HepG2 (cell line): ENCODE results near the gene MGAT5. TPM values are rescaled to one million over a fixed set of nuclear protein-coding genes. Genes with fewer than 3 reads are reported as not detected.

Experiments
- ATAC-seq: fragments of 200-7000 bp; cut with Tn5 transposase; 3 replicates; pipeline ENCODE4 v1.9.1; 2020; ENCODE audit warnings: mild to moderate bottlenecking, moderate library complexity
- BruUV-seq: library from RNA; stranded (reverse); fragments of 400-500 nt; replicated peaks from 2 replicates; lab custom pipeline; 2021; lab: Mats Ljungman, UMichigan
- CTCF ChIA-PET: fragments of 300-600 bp; formaldehyde crosslinking; extraction: SDS; loops from one replicate; lab custom pipeline; 2021; ENCODE audit warnings: low total read pairs, inconsistent platforms, low intra/inter-chr PET ratio; lab: Yijun Ruan, JAX
- POLR2A ChIA-PET: fragments of 350-600 bp; sonication (Branson Sonifier 250); formaldehyde crosslinking; loops from one replicate; lab custom pipeline; 2020; ENCODE audit warnings: antibody characterized with exemption, inconsistent platforms; lab: Yijun Ruan, JAX
- DNase-seq: peaks from one replicate; pipeline ENCODE4 v3.0.0-alpha.2; 2015; ENCODE audit warnings: low spot score
- FAIRE-seq: peaks from 3 replicates; lab custom pipeline; 2011; peaks lifted over from hg19 to GRCh38; lab: Jason Lieb, UNC
- H2AFZ ChIP-seq: one replicate; pipeline ENCODE4 v1.6.1; 2011; ENCODE audit warnings: low read length, inconsistent platforms
- H3K27ac ChIP-seq: fragments of 300-600 bp; 3 replicates; pipeline ENCODE4 v1.8.0; 2011; ENCODE audit warnings: mixed run types, mild to moderate bottlenecking, mixed read lengths, low read length, inconsistent platforms; ENCODE audit not compliant: insufficient read depth; ENCODE audit errors: extremely low read length
- H3K27me3 ChIP-seq, 2 experiments: fragments of 200-600 bp in 1 of 2; 2 replicates in 1 of 2; 3 replicates in 1 of 2; pipeline versions ENCODE4 v1.6.0 to v1.8.0; 2011; ENCODE audit warnings: low read length in 2 of 2, mild to moderate bottlenecking in 2 of 2, moderate library complexity in 2 of 2, inconsistent platforms in 1 of 2; ENCODE audit not compliant: insufficient read depth in 2 of 2, control insufficient read depth in 1 of 2
- H3K36me3 ChIP-seq, 2 experiments: fragments of 200-600 bp in 1 of 2; replicated peaks in 1 of 2; 2 replicates in 1 of 2; 3 replicates in 1 of 2; pipeline versions ENCODE4 v1.5.1 to v1.8.0; 2011; ENCODE audit warnings: low read length in 2 of 2, inconsistent platforms in 1 of 2; ENCODE audit not compliant: insufficient read depth in 2 of 2, control insufficient read depth in 1 of 2
- H3K4me1 ChIP-seq: 2 replicates; pipeline ENCODE4 v1.5.1; 2012; ENCODE audit warnings: low read length, inconsistent platforms; ENCODE audit not compliant: insufficient read depth
- H3K4me2 ChIP-seq: 2 replicates; pipeline ENCODE4 v1.6.0; 2011; ENCODE audit warnings: low read depth, low read length, inconsistent platforms
- H3K4me3 ChIP-seq, 3 experiments: fragments of 200-600 bp in 1 of 3; sonication (generic), shearing (Covaris generic) in 1 of 3; replicated peaks in 1 of 3; 2 replicates each; pipeline ENCODE4 v1.5.1; 2011 to 2016; ENCODE audit warnings: low read length in 3 of 3, inconsistent platforms in 2 of 3, low read depth in 2 of 3, mild to moderate bottlenecking in 2 of 3, control low read depth in 1 of 3, mixed read lengths in 1 of 3; ENCODE audit not compliant: insufficient read depth in 1 of 3
- H3K79me2 ChIP-seq: one replicate; pipeline ENCODE4 v1.6.1; 2011; ENCODE audit warnings: low read length, inconsistent platforms; ENCODE audit not compliant: insufficient read depth
- H3K9ac ChIP-seq: 2 replicates; pipeline ENCODE4 v1.6.0; 2011; ENCODE audit warnings: mild to moderate bottlenecking, low read depth, low read length, inconsistent platforms; ENCODE audit not compliant: insufficient read depth
- H3K9me3 ChIP-seq: 2 replicates; pipeline ENCODE4 v1.5.1; 2012; ENCODE audit warnings: mild to moderate bottlenecking, low read length
- H4K20me1 ChIP-seq: 2 replicates; pipeline ENCODE4 v1.6.0; 2011; ENCODE audit warnings: inconsistent platforms, mild to moderate bottlenecking, low read length, moderate library complexity; ENCODE audit not compliant: insufficient read depth
- KLF11 ChIP-seq: IDR thresholded peaks from 2 replicates; pipeline ENCODE4 v1.6.1; 2016; ENCODE audit warnings: missing compliant biosample characterization
- NONO ChIP-seq, 2 experiments: fragments of 450-650 bp in 1 of 2; sonication (generic) in 1 of 2; formaldehyde crosslinking in 1 of 2; IDR thresholded peaks in 1 of 2; conservative IDR thresholded peaks in 1 of 2; 2 replicates each; pipeline versions ENCODE4 v1.6.1 to v1.8.0; 2017 to 2022; ENCODE audit warnings: mild to moderate bottlenecking in 1 of 2, missing genetic modification reagents in 1 of 2, moderate library complexity in 1 of 2
- NPAS2 ChIP-seq: sonication (generic); formaldehyde crosslinking; IDR thresholded peaks from 2 replicates; pipeline ENCODE4 v1.8.0; 2022; ENCODE audit warnings: mild to moderate bottlenecking, missing genetic modification reagents, borderline replicate concordance
- NR2F6 ChIP-seq, 2 experiments: IDR thresholded peaks; 2 replicates each; pipeline ENCODE4 v1.6.1; 2016; ENCODE audit warnings: antibody characterized with exemption in 1 of 2, mild to moderate bottlenecking in 1 of 2
- PAF1 ChIP-seq: IDR thresholded peaks from 2 replicates; pipeline ENCODE4 v1.6.1; 2016; ENCODE audit warnings: missing genetic modification reagents, missing compliant biosample characterization
- PHF5A ChIP-seq: IDR thresholded peaks from one replicate; pipeline ENCODE4 v1.6.1; 2018; ENCODE audit warnings: low read depth, missing genetic modification reagents; ENCODE audit not compliant: unreplicated experiment
- RBAK ChIP-seq: sonication (generic); formaldehyde crosslinking; IDR thresholded peaks from 2 replicates; pipeline ENCODE4 v1.5.1; 2020; ENCODE audit warnings: mild to moderate bottlenecking, missing genetic modification reagents
- RBM39 ChIP-seq: fragments of 200-400 bp; formaldehyde crosslinking; IDR thresholded peaks from one replicate; pipeline ENCODE4 v1.6.1; 2018; ENCODE audit warnings: antibody characterized with exemption, mild to moderate bottlenecking, low read depth, low read length; ENCODE audit not compliant: poor library complexity, severe bottlenecking
- SMYD3 ChIP-seq: sonication (generic); formaldehyde crosslinking; IDR thresholded peaks from 2 replicates; pipeline ENCODE4 v1.8.1; 2023; ENCODE audit warnings: mild to moderate bottlenecking, missing genetic modification reagents
- SP5 ChIP-seq: IDR thresholded peaks from 2 replicates; pipeline ENCODE4 v1.6.1; 2016; ENCODE audit warnings: low read depth, borderline replicate concordance
- STAG1 ChIP-seq: sonication (generic); formaldehyde crosslinking; IDR thresholded peaks from 2 replicates; pipeline ENCODE4 v1.4.0; 2020; ENCODE audit warnings: missing genetic modification reagents
- ZNF17 ChIP-seq: sonication (generic); formaldehyde crosslinking; IDR thresholded peaks from 2 replicates; pipeline ENCODE4 v1.5.0; 2020; ENCODE audit warnings: mild to moderate bottlenecking, missing genetic modification reagents
- ZNF367 ChIP-seq: sonication (generic); formaldehyde crosslinking; IDR thresholded peaks from 2 replicates; pipeline ENCODE4 v1.4.0; 2020; ENCODE audit warnings: missing genetic modification reagents, borderline replicate concordance
- ZNF530 ChIP-seq: sonication (generic); formaldehyde crosslinking; IDR thresholded peaks from 2 replicates; pipeline ENCODE4 v1.5.0; 2020; ENCODE audit warnings: low read depth, mild to moderate bottlenecking, missing genetic modification reagents
- ZNF549 ChIP-seq: sonication (generic); formaldehyde crosslinking; IDR thresholded peaks from 2 replicates; pipeline ENCODE4 v1.5.0; 2020; ENCODE audit warnings: missing genetic modification reagents
- ZNF567 ChIP-seq: sonication (generic); formaldehyde crosslinking; IDR thresholded peaks from 2 replicates; pipeline ENCODE4 v1.8.1; 2023; ENCODE audit warnings: mild to moderate bottlenecking, missing genetic modification reagents, borderline replicate concordance
- WGBS: methylation state at CpG from one replicate; pipeline ENCODE4 v1.1.6; 2017; ENCODE audit warnings: low lambda C conversion rate; 5-methylcytosine and 5-hydroxymethylcytosine counted together
- in situ Hi-C: cut with HindIII; loops from 2 replicates; pipeline ENCODE4 v1.10.0; 2017; ENCODE audit warnings: low pct_unique_long_range_greater_than_20kb; ENCODE audit not compliant: extremely low pct_ligation_motif_present
- intact Hi-C: fragments of 100-400 bp; cut with micrococcal nuclease; formaldehyde crosslinking; loops from one replicate; pipeline ENCODE4 v1.10.0; 2022; ENCODE audit not compliant: unreplicated experiment
- polyA plus RNA-seq, 8 experiments: library from polyadenylated mRNA; depleted of rRNA in 3 of 8; stranded (reverse) in 7 of 8; unstranded in 1 of 8; fragments of >200 nt; fragmentation: Illumina TruSeq in 4 of 8; extraction: Trizol in 4 of 8; gene quantifications; 2 replicates each; pipeline versions ENCODE4 v1.2.1 to v1.2.3, GENCODE V29; 2011 to 2016; ENCODE audit warnings: low read depth in 4 of 8, missing spikeins in 1 of 8, mixed read lengths in 1 of 8; ENCODE audit not compliant: insufficient read depth in 1 of 8
- total RNA-seq, 5 experiments: library from RNA; depleted of rRNA; stranded (reverse); fragments of >200 nt; fragmentation: Illumina TruSeq; extraction: Trizol; gene quantifications; 2 replicates each; pipeline ENCODE4 v1.2.3, GENCODE V29; 2016; ENCODE audit warnings: low read depth in 1 of 5
- TF ChIP-seq, protein P1 (sequence below): sonication (generic); formaldehyde crosslinking; IDR thresholded peaks from 2 replicates; pipeline ENCODE4 v1.8.1; 2022; ENCODE audit warnings: mild to moderate bottlenecking, missing genetic modification reagents
- TF ChIP-seq, protein P2 (sequence below): sonication (generic); formaldehyde crosslinking; IDR thresholded peaks from 2 replicates; pipeline ENCODE4 v1.5.1; 2020; ENCODE audit warnings: mild to moderate bottlenecking, moderate library complexity, missing genetic modification reagents
- TF ChIP-seq, protein P3 (sequence below): sonication (generic); formaldehyde crosslinking; IDR thresholded peaks from 2 replicates; pipeline ENCODE4 v1.4.0; 2020; ENCODE audit warnings: missing genetic modification reagents

Gene MGAT5
- total and polyA plus RNA-seq, 2 of the 13 experiments (the other 11 are each of a cell fraction or from before 2014, with no cell fraction given) = 33.1 to 60.2 TPM

DNA sequence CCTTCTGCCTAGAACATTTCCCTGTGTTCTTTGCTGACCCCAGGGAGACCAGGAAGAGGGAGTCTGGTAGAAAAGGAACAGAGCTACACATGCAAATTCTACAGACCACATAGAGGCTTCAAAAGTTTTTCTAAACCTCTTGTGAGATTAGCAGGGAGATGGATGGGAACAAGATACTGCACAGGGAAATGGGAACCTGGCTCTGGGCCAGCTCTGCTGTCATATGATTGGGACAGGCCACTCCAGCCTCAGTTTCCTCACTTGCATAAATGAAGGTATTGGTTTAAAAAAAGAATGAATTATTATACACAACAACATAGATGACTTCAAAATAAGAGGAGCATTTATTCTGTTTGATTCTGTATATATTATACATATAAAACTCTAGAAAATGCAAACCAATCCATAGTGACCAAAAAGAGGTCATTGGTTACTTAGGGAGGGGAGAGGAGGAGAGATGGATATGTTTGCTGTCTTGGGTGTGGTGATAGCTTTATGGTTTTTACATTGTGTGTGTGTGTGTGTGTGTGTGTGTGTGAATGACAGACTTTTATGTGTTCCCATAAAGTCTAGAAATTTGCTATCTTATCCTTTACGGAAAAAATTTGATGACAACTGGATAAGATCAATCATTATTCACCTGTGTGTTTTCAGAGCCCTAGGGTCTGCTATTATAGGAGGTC is 115.5 kb downstream of the MGAT5 start:
- no peak for FAIRE-seq
- ChIA-PET POLR2A (no interaction called here), CTCF (no interaction called here)
- Histone ChIP-seq H3K27ac (no peak overlapping the region), H3K4me2 (no peak overlapping the region), H3K27me3 (no peaks in the 10 kb centered on the region), H3K36me3 (peaks cover 13 to 38% of the 10 kb centered on the region in 2 experiments), H3K4me1 (peaks cover 15% of the 10 kb centered on the region), H3K9ac (no peak overlapping the region), H2AFZ (no peak overlapping the region), H3K79me2 (no peaks in the 10 kb centered on the region), H4K20me1 (no peaks in the 10 kb centered on the region), H3K4me3 (no peak overlapping the region), H3K9me3 (no peaks in the 10 kb centered on the region)
- intact Hi-C loops (loop anchor here (2.0 kb wide), 1 partner anchor 43 kb away; no protein-coding TSS in a partner anchor), in situ Hi-C loops (no loop called here)
- WGBS = 100% methylated on average over 1 of the region's 1 CpG
- DNase-seq = no peak
- no TSS peak for BruUV-seq
- no peak for ATAC-seq
- TF ChIP-seq ZNF17 (no peak), RBAK (CRISPR knock-in tag) (no peak), STAG1 (CRISPR knock-in tag) (no peak), ZNF549 (CRISPR knock-in tag) (no peak), NPAS2 (CRISPR knock-in tag) (no peak), PHF5A (CRISPR knock-in tag) (no peak), ZNF367 (CRISPR knock-in tag) (no peak), ZNF530 (no peak), SMYD3 (CRISPR knock-in tag) (no peak), KLF11 (CRISPR knock-in tag) (no peak), SP5 (CRISPR knock-in tag) (no peak), RBM39 (no peak), NONO (IDR thresholded peaks at IDR 0.05) (no peak), NONO (CRISPR knock-in tag; conservative IDR thresholded peaks at IDR 0.05) (no peak), NR2F6 (IDR thresholded peaks at IDR 0.05) (no peak), NR2F6 (CRISPR knock-in tag; IDR thresholded peaks at IDR 0.05) (no peak), ZNF567 (no peak), PAF1 (no peak)
- TF ChIP-seq, protein P1, sequence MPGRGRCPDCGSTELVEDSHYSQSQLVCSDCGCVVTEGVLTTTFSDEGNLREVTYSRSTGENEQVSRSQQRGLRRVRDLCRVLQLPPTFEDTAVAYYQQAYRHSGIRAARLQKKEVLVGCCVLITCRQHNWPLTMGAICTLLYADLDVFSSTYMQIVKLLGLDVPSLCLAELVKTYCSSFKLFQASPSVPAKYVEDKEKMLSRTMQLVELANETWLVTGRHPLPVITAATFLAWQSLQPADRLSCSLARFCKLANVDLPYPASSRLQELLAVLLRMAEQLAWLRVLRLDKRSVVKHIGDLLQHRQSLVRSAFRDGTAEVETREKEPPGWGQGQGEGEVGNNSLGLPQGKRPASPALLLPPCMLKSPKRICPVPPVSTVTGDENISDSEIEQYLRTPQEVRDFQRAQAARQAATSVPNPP = no peak
- TF ChIP-seq, protein P2, sequence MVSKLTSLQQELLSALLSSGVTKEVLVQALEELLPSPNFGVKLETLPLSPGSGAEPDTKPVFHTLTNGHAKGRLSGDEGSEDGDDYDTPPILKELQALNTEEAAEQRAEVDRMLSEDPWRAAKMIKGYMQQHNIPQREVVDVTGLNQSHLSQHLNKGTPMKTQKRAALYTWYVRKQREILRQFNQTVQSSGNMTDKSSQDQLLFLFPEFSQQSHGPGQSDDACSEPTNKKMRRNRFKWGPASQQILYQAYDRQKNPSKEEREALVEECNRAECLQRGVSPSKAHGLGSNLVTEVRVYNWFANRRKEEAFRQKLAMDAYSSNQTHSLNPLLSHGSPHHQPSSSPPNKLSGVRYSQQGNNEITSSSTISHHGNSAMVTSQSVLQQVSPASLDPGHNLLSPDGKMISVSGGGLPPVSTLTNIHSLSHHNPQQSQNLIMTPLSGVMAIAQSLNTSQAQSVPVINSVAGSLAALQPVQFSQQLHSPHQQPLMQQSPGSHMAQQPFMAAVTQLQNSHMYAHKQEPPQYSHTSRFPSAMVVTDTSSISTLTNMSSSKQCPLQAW (CRISPR knock-in tag) = no peak
- TF ChIP-seq, protein P3, sequence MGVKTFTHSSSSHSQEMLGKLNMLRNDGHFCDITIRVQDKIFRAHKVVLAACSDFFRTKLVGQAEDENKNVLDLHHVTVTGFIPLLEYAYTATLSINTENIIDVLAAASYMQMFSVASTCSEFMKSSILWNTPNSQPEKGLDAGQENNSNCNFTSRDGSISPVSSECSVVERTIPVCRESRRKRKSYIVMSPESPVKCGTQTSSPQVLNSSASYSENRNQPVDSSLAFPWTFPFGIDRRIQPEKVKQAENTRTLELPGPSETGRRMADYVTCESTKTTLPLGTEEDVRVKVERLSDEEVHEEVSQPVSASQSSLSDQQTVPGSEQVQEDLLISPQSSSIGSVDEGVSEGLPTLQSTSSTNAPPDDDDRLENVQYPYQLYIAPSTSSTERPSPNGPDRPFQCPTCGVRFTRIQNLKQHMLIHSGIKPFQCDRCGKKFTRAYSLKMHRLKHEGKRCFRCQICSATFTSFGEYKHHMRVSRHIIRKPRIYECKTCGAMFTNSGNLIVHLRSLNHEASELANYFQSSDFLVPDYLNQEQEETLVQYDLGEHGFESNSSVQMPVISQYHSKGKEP = no peak
